GM12875 (cell line): ENCODE measurements around the gene BAMBI.

Experiments used
- H3K4me3 ChIP-seq: one replicate; pipeline ENCODE4 v1.5.1; 2011; ENCODE audit warnings: low read depth, low read length, control low read depth
- TF ChIP-seq, protein P1 (sequence below): IDR thresholded peaks from 2 replicates; pipeline ENCODE4 v1.5.1; 2011; ENCODE audit warnings: low read depth, mild to moderate bottlenecking, control low read depth, inconsistent platforms, low read length, moderate library complexity, borderline replicate concordance; ENCODE audit not compliant: insufficient read depth

The BAMBI gene

DNA sequence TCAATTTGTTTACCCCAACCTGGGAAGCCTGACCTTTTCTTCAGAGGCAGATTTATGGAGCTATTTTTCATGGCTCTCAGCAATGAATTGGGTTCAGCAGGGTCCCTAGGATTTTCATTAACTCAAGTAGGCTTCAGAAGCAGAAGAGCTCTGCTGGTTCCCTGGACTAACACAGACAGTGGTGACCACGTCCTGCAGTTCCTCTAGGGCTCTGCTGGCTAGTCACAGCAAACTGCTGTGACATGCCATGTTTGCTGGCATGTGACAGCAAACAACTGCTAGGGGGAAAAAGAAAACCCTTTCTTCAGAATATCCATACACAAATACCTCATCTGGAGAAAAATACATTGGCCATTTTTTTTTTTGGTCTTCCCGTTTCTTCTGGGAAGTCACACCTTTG is 13.2 kb downstream of the BAMBI start:
- TF ChIP-seq, protein P1, sequence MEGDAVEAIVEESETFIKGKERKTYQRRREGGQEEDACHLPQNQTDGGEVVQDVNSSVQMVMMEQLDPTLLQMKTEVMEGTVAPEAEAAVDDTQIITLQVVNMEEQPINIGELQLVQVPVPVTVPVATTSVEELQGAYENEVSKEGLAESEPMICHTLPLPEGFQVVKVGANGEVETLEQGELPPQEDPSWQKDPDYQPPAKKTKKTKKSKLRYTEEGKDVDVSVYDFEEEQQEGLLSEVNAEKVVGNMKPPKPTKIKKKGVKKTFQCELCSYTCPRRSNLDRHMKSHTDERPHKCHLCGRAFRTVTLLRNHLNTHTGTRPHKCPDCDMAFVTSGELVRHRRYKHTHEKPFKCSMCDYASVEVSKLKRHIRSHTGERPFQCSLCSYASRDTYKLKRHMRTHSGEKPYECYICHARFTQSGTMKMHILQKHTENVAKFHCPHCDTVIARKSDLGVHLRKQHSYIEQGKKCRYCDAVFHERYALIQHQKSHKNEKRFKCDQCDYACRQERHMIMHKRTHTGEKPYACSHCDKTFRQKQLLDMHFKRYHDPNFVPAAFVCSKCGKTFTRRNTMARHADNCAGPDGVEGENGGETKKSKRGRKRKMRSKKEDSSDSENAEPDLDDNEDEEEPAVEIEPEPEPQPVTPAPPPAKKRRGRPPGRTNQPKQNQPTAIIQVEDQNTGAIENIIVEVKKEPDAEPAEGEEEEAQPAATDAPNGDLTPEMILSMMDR = no peak
- H3K4me3 ChIP-seq = no peak overlapping the region

DNA sequence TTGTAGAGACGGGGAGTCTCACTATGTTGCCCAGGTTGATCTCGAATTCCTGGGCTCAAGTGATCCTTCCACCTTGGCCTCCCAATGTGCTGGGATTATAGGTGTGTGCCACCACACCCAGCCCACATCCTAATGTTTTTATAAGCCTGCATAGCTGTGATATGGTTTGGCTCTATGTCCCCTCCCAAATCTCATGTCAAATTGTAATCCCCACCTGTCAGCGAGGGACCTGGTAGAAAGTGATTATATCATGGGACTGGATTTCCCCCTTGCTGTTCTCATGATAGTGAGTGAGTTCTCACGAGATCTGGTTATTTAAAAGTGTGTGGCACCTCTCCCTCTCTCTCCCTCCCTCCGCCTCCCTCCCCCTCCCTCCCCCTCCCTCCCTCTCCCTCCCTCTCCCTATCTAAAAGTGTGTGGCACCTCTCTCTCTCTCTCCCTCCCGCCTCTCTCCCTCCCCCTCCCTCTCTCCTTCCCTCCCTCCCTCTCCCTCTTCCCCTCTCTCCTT is 13.9 kb downstream of the BAMBI start:
- TF ChIP-seq, protein P1 = no peak
- no peak overlapping the region for H3K4me3 ChIP-seq

DNA sequence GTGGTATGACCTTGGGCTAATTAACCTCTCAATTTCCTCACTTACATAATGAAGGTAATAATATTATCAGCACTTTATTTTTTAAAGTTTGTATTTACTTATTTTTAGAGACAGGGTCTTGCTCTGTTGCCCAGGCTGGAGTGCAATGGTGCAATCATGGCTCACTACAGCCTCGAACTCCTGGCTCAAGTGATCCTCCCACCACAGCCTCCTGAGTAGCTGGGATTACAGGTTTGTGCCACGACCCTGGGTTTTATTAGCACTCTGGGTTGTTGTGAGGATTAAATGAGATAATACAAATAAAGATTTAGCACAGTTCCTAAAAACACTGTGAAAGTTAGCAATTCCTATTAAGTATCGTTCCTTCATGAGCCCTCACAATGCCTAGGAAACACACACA is 14.7 kb downstream of the BAMBI start:
- no peak overlapping the region for H3K4me3 ChIP-seq
- TF ChIP-seq, protein P1 = no peak

DNA sequence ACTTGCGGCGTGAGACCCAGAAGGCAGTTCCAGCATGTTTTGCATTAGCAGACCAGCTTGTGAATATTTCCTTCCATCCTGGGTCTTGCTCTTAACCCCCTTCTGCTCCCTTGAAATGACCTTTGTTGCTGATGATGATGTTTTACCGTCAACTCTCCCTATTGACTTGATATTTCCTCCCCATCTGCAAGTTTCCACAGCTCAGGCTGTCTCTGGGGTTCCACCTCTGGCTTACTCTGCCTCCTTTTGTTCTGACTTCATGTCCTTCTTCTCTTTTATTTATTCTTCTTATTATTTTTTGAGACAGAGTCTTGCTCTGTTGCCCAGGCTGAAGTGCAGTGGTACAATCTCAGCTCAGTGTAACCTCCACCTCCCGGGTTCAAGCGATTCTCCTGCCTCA is 17.2 kb downstream of the BAMBI start:
- TF ChIP-seq, protein P1 = no peak
- H3K4me3 ChIP-seq = no peak overlapping the region

DNA sequence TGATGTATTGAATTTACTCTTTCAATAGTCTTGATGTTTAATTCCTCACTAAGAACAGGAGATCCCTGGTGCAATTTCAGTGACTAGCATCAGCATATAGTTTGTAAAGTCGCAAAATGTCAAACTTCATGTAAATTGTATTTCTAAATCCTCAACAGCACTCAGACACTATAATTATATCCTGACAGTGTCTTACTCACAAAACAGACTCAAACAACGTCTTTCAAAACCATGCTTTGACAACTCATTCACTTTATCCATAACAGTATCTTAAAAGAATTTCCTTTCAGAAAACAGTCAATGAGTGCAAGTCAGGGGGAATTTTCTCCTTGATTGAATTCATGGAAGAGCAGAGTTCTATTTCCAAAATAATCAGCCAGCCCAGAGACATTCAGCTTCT is 20.8 kb downstream of the BAMBI start:
- H3K4me3 ChIP-seq = no peak overlapping the region
- TF ChIP-seq, protein P1 = no peak

DNA sequence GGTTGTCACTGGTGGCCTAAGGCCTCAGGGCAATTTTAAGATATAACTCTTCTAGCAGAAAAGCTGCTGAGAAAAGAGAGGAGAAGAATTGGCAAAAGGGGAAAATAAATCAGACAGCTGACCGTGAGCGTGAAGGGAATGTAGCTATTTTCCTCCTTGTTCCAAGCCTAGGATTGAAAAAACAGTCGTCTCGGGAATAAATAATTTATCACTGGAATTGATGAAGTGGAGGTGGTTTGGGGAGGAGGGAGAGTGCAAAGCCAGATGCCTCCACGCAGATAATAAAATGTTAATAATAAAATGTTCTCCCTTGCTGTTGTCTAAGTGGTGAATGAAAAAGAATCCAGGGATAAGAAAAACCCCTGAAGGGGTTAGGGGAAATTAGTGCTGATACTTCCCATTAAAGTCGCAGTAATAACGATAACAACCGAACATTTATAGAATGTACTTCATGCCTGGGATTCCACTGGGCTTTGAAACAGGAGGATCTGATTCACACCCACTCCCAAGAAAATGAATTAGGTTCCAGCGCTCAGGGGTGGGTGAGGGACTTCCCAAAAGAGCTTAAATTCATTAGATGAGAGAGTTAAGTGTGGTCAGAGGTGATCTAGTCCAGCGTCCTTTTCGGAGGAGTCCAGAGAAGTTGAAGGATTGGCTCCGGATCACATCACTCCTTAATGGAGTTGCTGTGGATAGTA is 27.3 kb downstream of the BAMBI start:
- TF ChIP-seq, protein P1 = no peak
- no peak overlapping the region for H3K4me3 ChIP-seq

DNA sequence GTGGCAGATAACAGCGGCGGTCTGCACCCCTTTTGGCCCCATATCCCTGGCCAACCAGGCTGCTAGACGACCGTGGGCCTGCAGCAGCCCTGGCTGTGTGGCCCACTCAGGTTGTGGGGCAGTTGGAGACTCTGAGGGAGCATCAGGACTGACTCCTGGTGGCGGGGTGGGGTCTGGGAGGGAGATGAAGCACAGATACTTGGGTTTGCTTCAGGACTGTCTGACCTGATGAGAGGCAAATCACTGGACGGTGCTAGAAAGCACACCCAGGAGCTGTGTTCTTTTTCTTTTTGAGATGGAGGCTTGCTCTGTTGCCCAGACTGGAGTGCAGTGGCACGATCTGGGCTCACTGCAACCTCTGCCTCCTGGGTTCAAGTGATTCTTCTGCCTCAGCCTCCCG is 28.2 kb downstream of the BAMBI start:
- TF ChIP-seq, protein P1 = no peak
- no peak overlapping the region for H3K4me3 ChIP-seq
